C4-2B (cell line): ENCODE measurements around the gene TMEM39A.

ENCODE experiments used
- ZFX ChIP-seq: fragments of 450-650 bp; IDR thresholded peaks from 2 replicates; pipeline ENCODE4 v1.6.1; 2017
- TF ChIP-seq, protein P1 (sequence below): fragments of 450-650 bp; conservative IDR thresholded peaks from 2 replicates; pipeline ENCODE4 v1.5.1; 2017; ENCODE audit warnings: mild to moderate bottlenecking

DNA sequence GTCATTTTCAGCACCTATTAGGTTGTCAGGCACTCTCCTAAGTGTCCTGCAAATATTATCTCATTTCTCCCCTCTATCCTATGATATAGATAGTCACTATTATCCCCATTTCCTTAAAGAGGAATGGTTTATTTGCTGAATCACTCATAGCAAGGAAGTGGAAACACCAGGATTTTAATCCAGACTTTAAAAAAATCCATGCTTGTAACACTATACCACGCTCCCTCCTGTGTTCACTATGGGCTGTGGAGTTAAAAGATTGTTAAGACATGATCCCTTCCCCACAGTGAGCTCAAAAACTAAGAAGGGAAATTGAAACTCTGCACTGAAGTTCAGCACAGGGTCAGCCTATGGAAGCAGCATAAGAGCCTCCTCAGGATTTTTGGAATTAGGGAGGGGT, 60.2 kb downstream of the TMEM39A start:
- TF ChIP-seq, protein P1, sequence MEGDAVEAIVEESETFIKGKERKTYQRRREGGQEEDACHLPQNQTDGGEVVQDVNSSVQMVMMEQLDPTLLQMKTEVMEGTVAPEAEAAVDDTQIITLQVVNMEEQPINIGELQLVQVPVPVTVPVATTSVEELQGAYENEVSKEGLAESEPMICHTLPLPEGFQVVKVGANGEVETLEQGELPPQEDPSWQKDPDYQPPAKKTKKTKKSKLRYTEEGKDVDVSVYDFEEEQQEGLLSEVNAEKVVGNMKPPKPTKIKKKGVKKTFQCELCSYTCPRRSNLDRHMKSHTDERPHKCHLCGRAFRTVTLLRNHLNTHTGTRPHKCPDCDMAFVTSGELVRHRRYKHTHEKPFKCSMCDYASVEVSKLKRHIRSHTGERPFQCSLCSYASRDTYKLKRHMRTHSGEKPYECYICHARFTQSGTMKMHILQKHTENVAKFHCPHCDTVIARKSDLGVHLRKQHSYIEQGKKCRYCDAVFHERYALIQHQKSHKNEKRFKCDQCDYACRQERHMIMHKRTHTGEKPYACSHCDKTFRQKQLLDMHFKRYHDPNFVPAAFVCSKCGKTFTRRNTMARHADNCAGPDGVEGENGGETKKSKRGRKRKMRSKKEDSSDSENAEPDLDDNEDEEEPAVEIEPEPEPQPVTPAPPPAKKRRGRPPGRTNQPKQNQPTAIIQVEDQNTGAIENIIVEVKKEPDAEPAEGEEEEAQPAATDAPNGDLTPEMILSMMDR, result no peak
- no peak for TF ChIP-seq ZFX
